ENCODE measurements around the gene NEURL1B.
"Not testable (repeated sequence)": the region's sequence is repeated elsewhere in the genome, so short reads cannot be mapped to it uniquely, and the experiment has no call there.

GRCh38 chr5:172657524-172658233 lies 16.6 kb downstream of the NEURL1B start:
- TF ChIP-seq, protein P1, sequence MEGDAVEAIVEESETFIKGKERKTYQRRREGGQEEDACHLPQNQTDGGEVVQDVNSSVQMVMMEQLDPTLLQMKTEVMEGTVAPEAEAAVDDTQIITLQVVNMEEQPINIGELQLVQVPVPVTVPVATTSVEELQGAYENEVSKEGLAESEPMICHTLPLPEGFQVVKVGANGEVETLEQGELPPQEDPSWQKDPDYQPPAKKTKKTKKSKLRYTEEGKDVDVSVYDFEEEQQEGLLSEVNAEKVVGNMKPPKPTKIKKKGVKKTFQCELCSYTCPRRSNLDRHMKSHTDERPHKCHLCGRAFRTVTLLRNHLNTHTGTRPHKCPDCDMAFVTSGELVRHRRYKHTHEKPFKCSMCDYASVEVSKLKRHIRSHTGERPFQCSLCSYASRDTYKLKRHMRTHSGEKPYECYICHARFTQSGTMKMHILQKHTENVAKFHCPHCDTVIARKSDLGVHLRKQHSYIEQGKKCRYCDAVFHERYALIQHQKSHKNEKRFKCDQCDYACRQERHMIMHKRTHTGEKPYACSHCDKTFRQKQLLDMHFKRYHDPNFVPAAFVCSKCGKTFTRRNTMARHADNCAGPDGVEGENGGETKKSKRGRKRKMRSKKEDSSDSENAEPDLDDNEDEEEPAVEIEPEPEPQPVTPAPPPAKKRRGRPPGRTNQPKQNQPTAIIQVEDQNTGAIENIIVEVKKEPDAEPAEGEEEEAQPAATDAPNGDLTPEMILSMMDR (IDR thresholded peaks at IDR 0.05; ENCODE audit: insufficient read depth, low read depth, low read length), result not testable (repeated sequence)
- not testable (repeated sequence) for TF ChIP-seq EZH2 (IDR thresholded peaks at IDR 0.05; ENCODE audit: insufficient read depth, low read length)
